BLaER1 treated with 17β-estradiol and CSF1 and Interleukin-3, amounts not matched to agents 10 nM and 100 nM (cell line): ENCODE data around the gene PDXK.
A peak's percentile ranks its signal among the peaks of the same experiment; 100 is the strongest.

Experiments
- H3K27ac ChIP-seq, 11 experiments: shearing (Covaris generic); formaldehyde crosslinking; 2 replicates each; pipeline ENCODE4 v1.8.1; 2022
- H3K27me3 ChIP-seq, 11 experiments: shearing (Covaris generic); formaldehyde crosslinking; 2 replicates each; pipeline ENCODE4 v1.8.1; 2022
- H3K36me3 ChIP-seq, 11 experiments: shearing (Covaris generic); formaldehyde crosslinking; 2 replicates each; pipeline ENCODE4 v1.8.1; 2022
- H3K4me1 ChIP-seq, 10 experiments: shearing (Covaris generic); formaldehyde crosslinking; 2 replicates each; pipeline ENCODE4 v1.8.1; 2022
- H3K4me2 ChIP-seq, 11 experiments: shearing (Covaris generic); formaldehyde crosslinking; 2 replicates each; pipeline ENCODE4 v1.8.1; 2022
- H3K4me3 ChIP-seq, 10 experiments: shearing (Covaris generic); formaldehyde crosslinking; 2 replicates each; pipeline ENCODE4 v1.8.1; 2022
- H3K9ac ChIP-seq, 11 experiments: shearing (Covaris generic); formaldehyde crosslinking; 2 replicates each; pipeline ENCODE4 v1.8.1; 2022
- H3K9me3 ChIP-seq, 11 experiments: shearing (Covaris generic); formaldehyde crosslinking; replicated peaks in 1 of 11; 2 replicates each; pipeline ENCODE4 v1.8.1; 2022
- H4K20me1 ChIP-seq, 11 experiments: shearing (Covaris generic); formaldehyde crosslinking; 2 replicates each; pipeline ENCODE4 v1.8.1; 2022
- Cebpa-rat ChIP-seq, 11 experiments: shearing (Covaris generic); IDR thresholded peaks; 2 replicates each; pipeline ENCODE4 v1.8.1; 2022

PDXK gene

DNA sequence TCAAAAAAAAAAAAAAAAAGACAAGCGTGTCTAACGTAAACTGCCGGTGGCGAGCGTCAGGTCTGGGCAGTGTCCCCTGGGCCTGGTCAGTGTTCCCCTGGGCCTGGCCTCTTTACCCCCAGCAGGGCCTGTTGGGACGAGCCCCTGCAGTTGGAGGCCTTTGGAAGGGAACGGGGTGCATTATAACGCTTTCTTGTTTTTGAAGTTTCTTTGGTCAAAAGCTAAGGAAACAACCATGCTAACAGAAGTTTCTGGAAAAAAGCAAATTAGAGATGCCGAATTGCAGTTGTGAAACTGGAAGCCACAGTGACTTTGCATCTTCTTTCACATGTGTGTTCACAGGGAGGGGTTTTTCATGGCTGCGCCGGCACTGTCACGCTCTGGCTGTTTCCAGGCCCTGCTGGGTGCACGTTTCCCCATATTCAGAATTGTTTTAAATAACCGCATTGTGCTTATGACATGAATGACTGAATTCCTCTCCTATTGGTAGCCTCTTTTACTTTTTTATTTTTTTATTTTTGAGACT, 86.4 kb downstream of the PDXK start:
- TF ChIP-seq Cebpa-rat (IDR thresholded peaks at IDR 0.05): peak in 9 of 11 experiments; percentile 42 to 97 (median 86); a peak in 17 of 22 replicates
- Histone ChIP-seq H3K9ac (peak overlapping the region; percentile 69 to 89 (median 80); a peak in 21 of 22 replicates), H3K27me3 (no peaks in the 10 kb centered on the region)

DNA sequence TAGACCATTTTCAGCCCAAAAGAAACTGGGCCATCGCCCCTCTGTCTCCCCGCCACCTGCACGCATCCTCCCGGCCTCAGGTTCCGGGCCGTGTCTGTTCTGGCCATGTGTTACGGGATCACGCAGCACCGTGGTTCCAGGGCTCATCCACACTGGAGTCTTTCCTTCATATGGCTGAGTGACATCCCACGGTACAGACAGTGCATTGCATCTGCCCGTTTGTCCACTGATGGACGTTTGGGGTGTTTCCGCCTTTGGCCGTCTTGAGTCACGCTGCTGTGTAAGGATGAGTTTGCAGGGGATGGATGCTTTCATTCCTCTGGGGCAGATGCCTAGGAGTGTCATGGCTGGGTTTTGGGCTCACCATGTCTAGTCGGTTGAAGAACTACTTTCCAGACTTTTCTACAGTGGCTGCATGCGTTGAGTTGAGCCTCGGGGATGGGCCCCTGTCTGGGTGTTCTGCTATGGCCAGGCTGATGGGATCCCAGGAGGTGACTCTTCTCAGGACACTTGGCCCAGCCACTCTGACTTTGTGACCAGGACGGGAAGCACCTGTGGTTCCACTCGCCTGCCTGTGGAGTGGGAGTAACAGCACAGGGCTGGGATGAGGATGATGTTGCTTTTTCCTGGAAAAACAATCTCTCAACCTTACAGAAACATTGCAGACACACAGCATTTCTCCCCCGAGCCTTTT, 87.2 kb downstream of the PDXK start:
- H4K20me1 ChIP-seq: peaks cover 0 to 25% (median 0%) of the 10 kb centered on the region in 11 experiments; a peak in 5 of 22 replicates
- TF ChIP-seq Cebpa-rat (IDR thresholded peaks at IDR 0.05): peak in 1 of 11 experiments; percentile 20; a peak in 1 of 22 replicates
- H3K27me3 ChIP-seq: no peaks in the 10 kb centered on the region
- peak overlapping the region; percentile 63 to 99 (median 94) for H3K27ac ChIP-seq
- peak overlapping the region; percentile 65 to 89 (median 80); a peak in 21 of 22 replicates for H3K9ac ChIP-seq
- H3K9me3 ChIP-seq: no peaks in the 10 kb centered on the region
- peak overlapping the region; percentile 79 to 99 (median 93) for H3K4me2 ChIP-seq
- H3K4me1 ChIP-seq: peaks cover 74 to 90% (median 85%) of the 10 kb centered on the region in 10 experiments
- peaks cover 36 to 82% (median 54%) of the 10 kb centered on the region in 11 experiments for H3K36me3 ChIP-seq
- H3K4me3 ChIP-seq: peak overlapping the region in 5 of 10 experiments; percentile 6 to 27 (median 14); a peak in 4 of 20 replicates

More for the DNA sequence above, 86.4 kb downstream of the PDXK start:
- peak overlapping the region; percentile 85 to 99 (median 94) for H3K27ac ChIP-seq
- peak overlapping the region in 1 of 10 experiments; percentile 6; a peak in 2 of 20 replicates for H3K4me3 ChIP-seq
- peak overlapping the region; percentile 79 to 99 (median 93) for H3K4me2 ChIP-seq
- peaks cover 0 to 29% (median 0%) of the 10 kb centered on the region in 11 experiments; a peak in 8 of 22 replicates for H4K20me1 ChIP-seq
- peaks cover 44 to 90% (median 63%) of the 10 kb centered on the region in 11 experiments for H3K36me3 ChIP-seq
- H3K4me1 ChIP-seq: peaks cover 66 to 82% (median 76%) of the 10 kb centered on the region in 10 experiments
- H3K9me3 ChIP-seq: no peaks in the 10 kb centered on the region

DNA sequence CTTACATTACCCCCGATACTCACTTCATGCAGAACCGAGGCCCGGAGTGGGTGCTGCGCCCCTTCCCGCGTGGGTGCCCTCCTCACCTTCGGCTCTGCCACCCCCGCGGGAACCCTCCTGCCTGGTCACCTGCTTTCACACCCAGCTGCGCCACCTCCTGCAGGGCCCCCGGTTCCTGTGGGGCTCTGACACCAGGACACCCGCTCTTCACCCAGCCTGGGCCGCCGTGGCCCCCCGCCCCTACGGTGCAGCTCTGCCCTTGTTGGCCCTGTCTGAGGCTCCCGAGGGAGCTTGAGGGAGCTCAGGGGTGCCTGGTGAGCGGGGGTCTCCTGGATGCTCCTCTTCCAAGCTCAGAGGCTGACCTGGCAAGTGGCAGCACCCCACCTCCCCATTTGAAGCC, 89.4 kb downstream of the PDXK start:
- Histone ChIP-seq H3K4me2 (peak overlapping the region; percentile 82 to 99 (median 95); a peak in 20 of 22 replicates), H3K27me3 (no peaks in the 10 kb centered on the region), H3K9me3 (no peaks in the 10 kb centered on the region), H4K20me1 (peaks cover 0 to 18% (median 0%) of the 10 kb centered on the region in 11 experiments; a peak in 4 of 22 replicates), H3K27ac (peak overlapping the region in 9 of 11 experiments; percentile 87 to 99 (median 95); a peak in 17 of 22 replicates), H3K4me1 (peaks cover 96 to 100% (median 99%) of the 10 kb centered on the region in 10 experiments), H3K4me3 (no peak overlapping the region), H3K36me3 (peaks cover 14 to 60% (median 32%) of the 10 kb centered on the region in 11 experiments), H3K9ac (peak overlapping the region in 10 of 11 experiments; percentile 26 to 89 (median 81); a peak in 17 of 22 replicates)
- TF ChIP-seq Cebpa-rat (IDR thresholded peaks at IDR 0.05): no peak

DNA sequence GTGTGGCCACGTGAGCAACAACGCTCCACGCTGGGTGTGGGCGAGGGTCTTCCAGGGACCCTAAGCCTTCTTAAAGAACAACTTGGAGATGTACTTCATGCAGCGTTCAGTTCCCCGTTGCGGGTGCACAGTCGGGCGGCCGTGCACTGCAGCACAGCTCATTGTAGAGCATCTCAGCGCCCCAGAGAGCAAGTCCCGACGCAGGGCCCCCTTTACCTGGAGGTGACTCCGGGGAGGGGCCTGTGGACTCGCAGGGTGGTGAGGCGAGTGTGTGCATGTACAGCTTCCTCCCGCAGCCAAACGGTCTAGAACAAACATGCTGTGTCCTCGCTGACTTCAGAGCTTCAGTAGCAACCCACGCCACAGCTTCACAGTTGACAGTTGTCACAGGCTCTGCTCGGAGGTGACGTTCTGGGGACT, 89.9 kb downstream of the PDXK start:
- Histone ChIP-seq H3K9ac (peak overlapping the region; percentile 33 to 89 (median 80); a peak in 19 of 22 replicates), H3K4me2 (peak overlapping the region; percentile 82 to 99 (median 95); a peak in 21 of 22 replicates), H3K27me3 (no peaks in the 10 kb centered on the region), H3K9me3 (no peaks in the 10 kb centered on the region), H3K36me3 (peaks cover 9 to 55% (median 28%) of the 10 kb centered on the region in 11 experiments), H3K27ac (peak overlapping the region in 9 of 11 experiments; percentile 87 to 99 (median 95); a peak in 17 of 22 replicates), H4K20me1 (peaks cover 0 to 20% (median 0%) of the 10 kb centered on the region in 11 experiments; a peak in 4 of 22 replicates), H3K4me3 (peak overlapping the region in 2 of 10 experiments; percentile 26 to 76; a peak in 3 of 20 replicates), H3K4me1 (peaks cover 97 to 100% (median 99%) of the 10 kb centered on the region in 10 experiments)
- no peak for TF ChIP-seq Cebpa-rat (IDR thresholded peaks at IDR 0.05)

DNA sequence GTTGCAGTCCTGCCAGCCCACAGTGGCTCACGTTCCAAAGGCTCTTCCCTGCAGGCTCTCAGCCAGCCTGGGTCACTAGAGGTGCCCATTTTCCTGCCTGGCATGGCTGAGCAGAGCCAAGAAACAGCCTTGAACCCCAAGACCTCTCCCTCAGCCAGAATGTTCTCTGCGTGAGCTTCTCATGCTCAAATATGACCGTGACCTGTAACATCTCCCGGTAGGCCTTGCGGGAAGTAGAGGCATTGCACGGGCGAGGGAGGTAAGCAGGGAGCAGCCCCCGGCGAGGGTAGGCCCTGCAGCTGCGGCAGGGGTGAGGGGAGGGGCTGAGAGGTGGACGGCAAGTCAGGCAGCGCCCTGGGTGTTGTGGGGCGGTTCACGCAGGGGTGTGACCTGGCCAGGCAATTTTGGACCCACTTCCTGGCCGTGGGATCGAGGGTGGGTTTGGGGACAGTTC, 90.4 kb downstream of the PDXK start:
- H3K4me2 ChIP-seq: peak overlapping the region; percentile 82 to 99 (median 95); a peak in 21 of 22 replicates

DNA sequence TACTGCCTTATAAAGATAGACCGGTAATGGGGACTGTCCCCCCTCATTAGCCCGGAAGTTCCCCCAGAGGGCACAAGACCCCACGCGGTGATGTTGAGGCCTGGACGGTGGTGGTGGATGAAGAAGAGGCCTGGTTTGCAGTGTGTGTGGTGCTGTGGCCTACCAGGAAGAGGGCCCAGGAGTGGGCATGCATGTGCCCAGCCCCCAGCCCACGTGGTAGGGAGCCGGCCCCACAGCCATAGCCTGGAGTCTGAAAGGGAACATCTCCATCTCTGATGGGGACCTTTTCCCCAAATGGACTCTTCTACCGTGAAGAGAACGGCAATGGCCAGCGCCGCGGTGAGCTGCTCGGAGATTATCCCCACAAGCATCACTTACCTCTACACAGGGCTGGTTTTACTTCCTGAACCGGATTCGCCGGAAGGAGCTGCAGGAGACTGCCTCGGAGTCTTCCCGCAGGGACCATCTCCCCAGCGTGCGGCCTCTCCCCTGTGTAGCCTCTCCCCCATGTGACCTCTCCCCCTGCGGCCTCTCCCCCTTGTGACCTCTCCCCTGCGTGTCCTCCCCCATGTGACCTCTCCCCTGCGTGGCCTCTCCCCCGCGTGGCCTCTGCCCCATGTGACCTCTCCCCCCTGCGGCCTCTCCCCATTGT, 91.0 kb downstream of the PDXK start:
- Histone ChIP-seq H3K27ac (peak overlapping the region in 9 of 11 experiments; percentile 87 to 99 (median 95); a peak in 16 of 22 replicates), H3K4me1 (peaks cover 87 to 100% (median 97%) of the 10 kb centered on the region in 10 experiments), H3K9ac (peak overlapping the region; percentile 40 to 89 (median 75); a peak in 16 of 22 replicates), H3K27me3 (no peaks in the 10 kb centered on the region), H3K4me2 (peak overlapping the region; percentile 87 to 99 (median 95)), H3K36me3 (peaks cover 0 to 45% (median 18%) of the 10 kb centered on the region in 11 experiments; a peak in 17 of 22 replicates), H4K20me1 (peaks cover 0 to 20% (median 0%) of the 10 kb centered on the region in 11 experiments; a peak in 4 of 22 replicates), H3K4me3 (peak overlapping the region in 6 of 10 experiments; percentile 49 to 76 (median 65); a peak in 10 of 20 replicates), H3K9me3 (no peaks in the 10 kb centered on the region)
- TF ChIP-seq Cebpa-rat (IDR thresholded peaks at IDR 0.05): no peak

More for the DNA sequence above, 90.4 kb downstream of the PDXK start:
- Histone ChIP-seq H3K36me3 (peaks cover 3 to 50% (median 22%) of the 10 kb centered on the region in 11 experiments; a peak in 21 of 22 replicates), H3K9ac (peak overlapping the region; percentile 33 to 89 (median 80); a peak in 19 of 22 replicates), H3K27me3 (no peaks in the 10 kb centered on the region), H3K4me3 (peak overlapping the region in 2 of 10 experiments; percentile 26 to 76; a peak in 3 of 20 replicates), H4K20me1 (peaks cover 0 to 20% (median 0%) of the 10 kb centered on the region in 11 experiments; a peak in 4 of 22 replicates), H3K9me3 (no peaks in the 10 kb centered on the region), H3K4me1 (peaks cover 93 to 100% (median 98%) of the 10 kb centered on the region in 10 experiments), H3K27ac (peak overlapping the region in 9 of 11 experiments; percentile 87 to 99 (median 95); a peak in 17 of 22 replicates)
- TF ChIP-seq Cebpa-rat (IDR thresholded peaks at IDR 0.05): no peak

DNA sequence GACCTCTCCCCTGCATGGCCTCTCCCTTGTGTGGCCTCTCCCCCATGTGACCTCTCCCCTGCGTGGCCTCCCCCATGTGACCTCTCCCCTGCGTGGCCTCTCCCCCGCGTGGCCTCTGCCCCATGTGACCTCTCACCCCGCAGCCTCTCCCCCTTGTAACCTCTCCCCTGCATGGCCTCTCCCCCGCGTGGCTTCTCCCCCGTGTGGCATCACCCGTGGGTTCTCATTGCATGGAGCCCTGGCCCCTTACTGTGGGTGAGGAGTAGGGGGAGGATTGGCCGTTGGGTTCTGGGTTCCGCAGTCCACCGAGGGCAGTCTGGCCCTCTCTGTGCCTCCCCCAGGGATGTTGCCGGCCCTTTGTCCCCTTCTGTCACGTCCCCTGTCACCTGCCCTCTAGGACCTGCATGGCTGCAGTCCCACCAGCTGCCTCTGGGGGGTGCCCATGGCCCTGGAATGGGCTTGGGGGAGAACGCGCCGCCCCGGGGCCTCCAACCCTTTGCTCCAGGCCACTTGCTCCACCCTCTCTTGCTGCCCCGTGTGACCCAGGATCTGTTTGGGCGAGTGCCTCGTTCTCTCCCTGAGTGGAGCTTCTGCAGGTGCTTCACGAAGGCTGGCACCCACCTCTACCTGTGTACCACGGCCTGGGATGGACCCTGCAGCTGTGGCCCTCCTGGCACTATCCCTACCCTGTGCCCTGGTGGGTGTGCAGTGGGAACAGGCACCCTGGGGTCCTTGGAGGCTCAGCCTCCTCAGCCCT, 91.8 kb downstream of the PDXK start:
- Histone ChIP-seq H3K9me3 (no peaks in the 10 kb centered on the region), H3K36me3 (peaks cover 0 to 45% (median 18%) of the 10 kb centered on the region in 11 experiments; a peak in 17 of 22 replicates), H3K27me3 (no peaks in the 10 kb centered on the region), H3K4me2 (peak overlapping the region; percentile 87 to 99 (median 95)), H3K27ac (peak overlapping the region; percentile 31 to 99 (median 94); a peak in 20 of 22 replicates), H4K20me1 (peaks cover 0 to 20% (median 0%) of the 10 kb centered on the region in 11 experiments; a peak in 4 of 22 replicates), H3K9ac (peak overlapping the region; percentile 65 to 89 (median 76)), H3K4me1 (peaks cover 82 to 97% (median 95%) of the 10 kb centered on the region in 10 experiments), H3K4me3 (peak overlapping the region in 9 of 10 experiments; percentile 49 to 76 (median 55); a peak in 17 of 20 replicates)
- TF ChIP-seq Cebpa-rat (IDR thresholded peaks at IDR 0.05): no peak
